ENCODE results near the gene CAMKV.

The CAMKV gene

GRCh38 chr3:49842843-49843517 lies 26.7 kb downstream of the CAMKV start:
- no peak overlapping the region for H3K4me3 ChIP-seq (replicated peaks; ENCODE audit: insufficient read depth, low read length)

GRCh38 chr3:49841806-49842205 lies 27.9 kb downstream of the CAMKV start:
- H3K27ac ChIP-seq (replicated peaks), result no peak overlapping the region
- TF ChIP-seq CTCF (IDR thresholded peaks at IDR 0.05; ENCODE audit: insufficient read depth, low read length) (no peak), SPI1 (IDR thresholded peaks at IDR 0.05; ENCODE audit: borderline replicate concordance, low read depth) (no peak), GABPA (IDR thresholded peaks at IDR 0.05; ENCODE audit: low read depth) (no peak), REST (IDR thresholded peaks at IDR 0.05; ENCODE audit: insufficient replicate concordance, low read depth) (no peak), POLR2AphosphoS5 (IDR thresholded peaks at IDR 0.05; ENCODE audit: low read depth) (no peak)

More at GRCh38 chr3:49842843-49843517, 26.7 kb downstream of the CAMKV start:
- H3K27me3 ChIP-seq (ENCODE audit: insufficient read depth, poor library complexity, severe bottlenecking), result no peaks in the 10 kb centered on the region
- TF ChIP-seq CTCF (IDR thresholded peaks at IDR 0.05; ENCODE audit: insufficient read depth, low read length) (no peak), SPI1 (IDR thresholded peaks at IDR 0.05; ENCODE audit: borderline replicate concordance, low read depth) (no peak), POLR2AphosphoS5 (IDR thresholded peaks at IDR 0.05; ENCODE audit: low read depth) (no peak), REST (IDR thresholded peaks at IDR 0.05; ENCODE audit: insufficient replicate concordance, low read depth) (no peak), GABPA (IDR thresholded peaks at IDR 0.05; ENCODE audit: low read depth) (no peak)
- no peak for DNase-seq (ENCODE audit: low read depth in 1 of 2, low spot score in 1 of 2)
- no peak overlapping the region for H3K27ac ChIP-seq (replicated peaks)

GRCh38 chr3:49841126-49841696 lies 28.5 kb downstream of the CAMKV start:
- TF ChIP-seq POLR2AphosphoS5 (IDR thresholded peaks at IDR 0.05; ENCODE audit: low read depth) (no peak), CTCF (IDR thresholded peaks at IDR 0.05; ENCODE audit: insufficient read depth, low read length) (peak; percentile 51)
- H3K27me3 ChIP-seq (ENCODE audit: insufficient read depth, poor library complexity, severe bottlenecking), result no peaks in the 10 kb centered on the region
- no peak overlapping the region for H3K27ac ChIP-seq (replicated peaks)
- H3K4me3 ChIP-seq (replicated peaks; ENCODE audit: insufficient read depth, low read length), result no peak overlapping the region
- DNase-seq (ENCODE audit: low read depth in 1 of 2, low spot score in 1 of 2), result peak in 1 of 2 experiments; percentile 45

More at GRCh38 chr3:49841806-49842205, 27.9 kb downstream of the CAMKV start:
- no peaks in the 10 kb centered on the region for H3K27me3 ChIP-seq (ENCODE audit: insufficient read depth, poor library complexity, severe bottlenecking)
- H3K4me3 ChIP-seq (replicated peaks; ENCODE audit: insufficient read depth, low read length), result no peak overlapping the region
- DNase-seq (ENCODE audit: low read depth in 1 of 2, low spot score in 1 of 2), result no peak
